ENCODE results near the gene ASS1. TPM values are rescaled to one million over a fixed set of nuclear protein-coding genes. Genes with fewer than 3 reads are reported as not detected.
A peak's percentile ranks its signal among the peaks of the same experiment; 100 is the strongest.

Gene ASS1
- 27.8 TPM for polyA plus RNA-seq (2013, experiment 1 of 2)
- 28.1 TPM for polyA plus RNA-seq (2013, experiment 2 of 2)

- no peak for DNase-seq
- H3K79me1 ChIP-seq (replicated peaks; ENCODE audit: low read length, poor library complexity, severe bottlenecking), result peaks cover 12% of the 10 kb centered on the region
- H3K4me1 ChIP-seq (ENCODE audit: control insufficient read depth, insufficient read depth, low read depth, low read length), result peaks cover 36% of the 10 kb centered on the region
- peak within 1 kb of the TSS in 1 of 2 experiments; percentile 42 for H3K18ac ChIP-seq (ENCODE audit: low read depth in 1 of 2, low read length in 2 of 2)
- peak within 1 kb of the TSS; percentile 71 to 87 for H3K4me3 ChIP-seq (ENCODE audit: insufficient read depth in 1 of 2, low read depth in 1 of 2, low read length in 2 of 2)
- H3K4ac ChIP-seq (ENCODE audit: low read depth in 1 of 2, low read length in 2 of 2), result peak within 1 kb of the TSS in 1 of 2 experiments; percentile 49
- peaks cover 0 to 13% of the 10 kb centered on the region in 2 experiments for H3K36me3 ChIP-seq (ENCODE audit: control insufficient read depth in 1 of 2, insufficient read depth in 2 of 2, low read depth in 1 of 2, low read length in 2 of 2)
- peak within 1 kb of the TSS; percentile 81 for H3K27ac ChIP-seq (ENCODE audit: low read length, poor library complexity, severe bottlenecking)
- H3K23ac ChIP-seq (ENCODE audit: low read length in 2 of 2), result peak within 1 kb of the TSS in 1 of 2 experiments; percentile 76
- peak within 1 kb of the TSS; percentile 65 for H2AFZ ChIP-seq (ENCODE audit: low read depth, low read length)
- 2% methylated on average over 34 of the region's 66 CpGs for whole genome bisulfite sequencing
- H3K4me2 ChIP-seq (ENCODE audit: low read length, poor library complexity, severe bottlenecking), result peak within 1 kb of the TSS; percentile 97
- H4K8ac ChIP-seq (ENCODE audit: low read length), result peak within 1 kb of the TSS; percentile 9
- H3K9ac ChIP-seq (ENCODE audit: low read length), result peak within 1 kb of the TSS; percentile 88
- H3K9me3 ChIP-seq (ENCODE audit: control insufficient read depth, low read length), result peaks cover 10% of the 10 kb centered on the region
- peak within 1 kb of the TSS in 1 of 2 experiments; percentile 52 for H2BK12ac ChIP-seq (ENCODE audit: low read length in 2 of 2)
- no peak within 1 kb of the TSS for H2BK15ac ChIP-seq (ENCODE audit: low read depth, poor library complexity, severe bottlenecking)
- no peak within 1 kb of the TSS for H2BK5ac ChIP-seq (ENCODE audit: low read depth, low read length, poor library complexity, severe bottlenecking)
- H2BK120ac ChIP-seq (ENCODE audit: low read depth, low read length), result no peak within 1 kb of the TSS
- no peak within 1 kb of the TSS for H3K14ac ChIP-seq (ENCODE audit: low read length in 2 of 2)
- H4K91ac ChIP-seq (ENCODE audit: low read length), result no peak within 1 kb of the TSS
- no peaks in the 10 kb centered on the region for H3K27me3 ChIP-seq (ENCODE audit: control insufficient read depth in 1 of 2, insufficient read depth in 1 of 2, low read length in 2 of 2)
- peak within 1 kb of the TSS; percentile 27 for H2AK5ac ChIP-seq (ENCODE audit: low read length, severe bottlenecking)
Measured at GRCh38 chr9:130444565-130445221, at the start of gene ASS1. ASS1 (plus strand) TSS chr9:130444961; CDS start chr9:130452229, 7,268 bp downstream.

GRCh38 chr9:130395810-130396435 is 48.8 kb upstream of the ASS1 start:
- Histone ChIP-seq H3K14ac (ENCODE audit: low read length in 2 of 2) (peak overlapping the region in 1 of 2 experiments; percentile 38), H3K4ac (ENCODE audit: low read depth in 1 of 2, low read length in 2 of 2) (no peak overlapping the region), H3K36me3 (ENCODE audit: control insufficient read depth in 1 of 2, insufficient read depth in 2 of 2, low read depth in 1 of 2, low read length in 2 of 2) (no peaks in the 10 kb centered on the region), H2BK5ac (ENCODE audit: low read depth, low read length, poor library complexity, severe bottlenecking) (no peak overlapping the region), H3K9me3 (ENCODE audit: control insufficient read depth, low read length) (no peaks in the 10 kb centered on the region), H3K4me2 (ENCODE audit: low read length, poor library complexity, severe bottlenecking) (no peak overlapping the region), H3K9ac (ENCODE audit: low read length) (no peak overlapping the region), H3K23ac (ENCODE audit: low read length in 2 of 2) (no peak overlapping the region), H2BK12ac (ENCODE audit: low read length in 2 of 2) (no peak overlapping the region), H3K4me1 (ENCODE audit: control insufficient read depth, insufficient read depth, low read depth, low read length) (peaks cover 11% of the 10 kb centered on the region), H3K4me3 (ENCODE audit: insufficient read depth in 1 of 2, low read depth in 1 of 2, low read length in 2 of 2) (no peak overlapping the region), H2AK5ac (ENCODE audit: low read length, severe bottlenecking) (no peak overlapping the region), H3K79me1 (replicated peaks; ENCODE audit: low read length, poor library complexity, severe bottlenecking) (no peaks in the 10 kb centered on the region), H2BK15ac (ENCODE audit: low read depth, poor library complexity, severe bottlenecking) (no peak overlapping the region), H4K91ac (ENCODE audit: low read length) (no peak overlapping the region), H4K8ac (ENCODE audit: low read length) (no peak overlapping the region), H3K18ac (ENCODE audit: low read depth in 1 of 2, low read length in 2 of 2) (no peak overlapping the region), H2AFZ (ENCODE audit: low read depth, low read length) (no peak overlapping the region), H3K27me3 (ENCODE audit: control insufficient read depth in 1 of 2, insufficient read depth in 1 of 2, low read length in 2 of 2) (peaks cover 17 to 40% of the 10 kb centered on the region in 2 experiments), H3K27ac (ENCODE audit: low read length, poor library complexity, severe bottlenecking) (no peak overlapping the region), H2BK120ac (ENCODE audit: low read depth, low read length) (no peak overlapping the region)
- WGBS, result 88% methylated on average over 25 of the region's 26 CpGs
- DNase-seq, result no peak

DNA sequence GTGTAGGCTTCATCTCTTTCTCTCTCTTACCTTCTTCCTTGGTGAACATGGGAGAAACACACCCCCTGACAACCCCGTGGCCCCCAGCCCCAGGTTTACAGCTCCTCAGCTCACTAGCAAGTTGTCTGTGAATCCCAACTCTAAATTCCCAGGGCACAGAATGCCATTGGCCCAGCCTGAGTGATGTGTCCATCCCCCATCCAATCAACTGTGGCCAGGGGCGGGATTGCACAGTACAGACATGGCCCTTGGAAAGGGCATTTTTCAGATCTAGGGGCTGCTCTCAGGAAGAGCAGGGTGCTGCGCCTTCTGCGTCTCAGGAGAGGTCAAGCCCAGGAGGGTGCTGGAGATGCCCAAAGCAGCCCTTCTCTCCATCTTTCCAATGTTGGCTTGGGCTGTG is 48.2 kb upstream of the ASS1 start:
- no peak overlapping the region for H2BK120ac ChIP-seq (ENCODE audit: low read depth, low read length)
- no peak overlapping the region for H2AK5ac ChIP-seq (ENCODE audit: low read length, severe bottlenecking)
- no peak overlapping the region for H3K4me3 ChIP-seq (ENCODE audit: insufficient read depth in 1 of 2, low read depth in 1 of 2, low read length in 2 of 2)
- no peak overlapping the region for H4K8ac ChIP-seq (ENCODE audit: low read length)
- no peaks in the 10 kb centered on the region for H3K36me3 ChIP-seq (ENCODE audit: control insufficient read depth in 1 of 2, insufficient read depth in 2 of 2, low read depth in 1 of 2, low read length in 2 of 2)
- H3K9me3 ChIP-seq (ENCODE audit: control insufficient read depth, low read length), result no peaks in the 10 kb centered on the region
- H2BK15ac ChIP-seq (ENCODE audit: low read depth, poor library complexity, severe bottlenecking), result no peak overlapping the region
- no peaks in the 10 kb centered on the region for H3K79me1 ChIP-seq (replicated peaks; ENCODE audit: low read length, poor library complexity, severe bottlenecking)
- DNase-seq, result no peak
- no peak overlapping the region for H3K4ac ChIP-seq (ENCODE audit: low read depth in 1 of 2, low read length in 2 of 2)
- no peak overlapping the region for H3K23ac ChIP-seq (ENCODE audit: low read length in 2 of 2)
- H3K4me2 ChIP-seq (ENCODE audit: low read length, poor library complexity, severe bottlenecking), result no peak overlapping the region
- peaks cover 11% of the 10 kb centered on the region for H3K4me1 ChIP-seq (ENCODE audit: control insufficient read depth, insufficient read depth, low read depth, low read length)
- H2AFZ ChIP-seq (ENCODE audit: low read depth, low read length), result no peak overlapping the region
- WGBS, result 85% methylated on average over 4 of the region's 4 CpGs
- H3K9ac ChIP-seq (ENCODE audit: low read length), result no peak overlapping the region
- no peak overlapping the region for H2BK5ac ChIP-seq (ENCODE audit: low read depth, low read length, poor library complexity, severe bottlenecking)
- H2BK12ac ChIP-seq (ENCODE audit: low read length in 2 of 2), result no peak overlapping the region
- no peak overlapping the region for H3K18ac ChIP-seq (ENCODE audit: low read depth in 1 of 2, low read length in 2 of 2)
- H3K14ac ChIP-seq (ENCODE audit: low read length in 2 of 2), result no peak overlapping the region
- H3K27ac ChIP-seq (ENCODE audit: low read length, poor library complexity, severe bottlenecking), result no peak overlapping the region
- peaks cover 17 to 45% of the 10 kb centered on the region in 2 experiments for H3K27me3 ChIP-seq (ENCODE audit: control insufficient read depth in 1 of 2, insufficient read depth in 1 of 2, low read length in 2 of 2)
- H4K91ac ChIP-seq (ENCODE audit: low read length), result no peak overlapping the region

- no peaks in the 10 kb centered on the region for H3K9me3 ChIP-seq (ENCODE audit: control insufficient read depth, low read length)
- H3K4me2 ChIP-seq (ENCODE audit: low read length, poor library complexity, severe bottlenecking), result no peak overlapping the region
- H4K8ac ChIP-seq (ENCODE audit: low read length), result no peak overlapping the region
- H2BK120ac ChIP-seq (ENCODE audit: low read depth, low read length), result no peak overlapping the region
- H2BK15ac ChIP-seq (ENCODE audit: low read depth, poor library complexity, severe bottlenecking), result no peak overlapping the region
- no peaks in the 10 kb centered on the region for H3K79me1 ChIP-seq (replicated peaks; ENCODE audit: low read length, poor library complexity, severe bottlenecking)
- H3K23ac ChIP-seq (ENCODE audit: low read length in 2 of 2), result no peak overlapping the region
- H2BK5ac ChIP-seq (ENCODE audit: low read depth, low read length, poor library complexity, severe bottlenecking), result no peak overlapping the region
- DNase-seq, result no peak
- no peak overlapping the region for H2BK12ac ChIP-seq (ENCODE audit: low read length in 2 of 2)
- H3K27ac ChIP-seq (ENCODE audit: low read length, poor library complexity, severe bottlenecking), result no peak overlapping the region
- H3K4me1 ChIP-seq (ENCODE audit: control insufficient read depth, insufficient read depth, low read depth, low read length), result peaks cover 4% of the 10 kb centered on the region
- no peak overlapping the region for H3K9ac ChIP-seq (ENCODE audit: low read length)
- H3K4me3 ChIP-seq (ENCODE audit: insufficient read depth in 1 of 2, low read depth in 1 of 2, low read length in 2 of 2), result no peak overlapping the region
- H4K91ac ChIP-seq (ENCODE audit: low read length), result no peak overlapping the region
- H2AK5ac ChIP-seq (ENCODE audit: low read length, severe bottlenecking), result no peak overlapping the region
- H3K27me3 ChIP-seq (ENCODE audit: control insufficient read depth in 1 of 2, insufficient read depth in 1 of 2, low read length in 2 of 2), result peaks cover 22 to 51% of the 10 kb centered on the region in 2 experiments
- H3K14ac ChIP-seq (ENCODE audit: low read length in 2 of 2), result no peak overlapping the region
- H3K36me3 ChIP-seq (ENCODE audit: control insufficient read depth in 1 of 2, insufficient read depth in 2 of 2, low read depth in 1 of 2, low read length in 2 of 2), result no peaks in the 10 kb centered on the region
- H2AFZ ChIP-seq (ENCODE audit: low read depth, low read length), result no peak overlapping the region
- H3K18ac ChIP-seq (ENCODE audit: low read depth in 1 of 2, low read length in 2 of 2), result no peak overlapping the region
- 89% methylated on average over 16 of the region's 17 CpGs for WGBS
- H3K4ac ChIP-seq (ENCODE audit: low read depth in 1 of 2, low read length in 2 of 2), result no peak overlapping the region
Measured at GRCh38 chr9:130398487-130399240, 46.1 kb upstream of the ASS1 start.
